Measurements from ENCODE around the gene GALT.
A peak's percentile ranks its signal among the peaks of the same experiment; 100 is the strongest.
"Not testable (repeated sequence)": the region's sequence is repeated elsewhere in the genome, so short reads cannot be mapped to it uniquely, and the experiment has no call there.

Gene GALT

GRCh38 chr9:34627716-34628655, 18.5 kb upstream of the GALT start:
- no peak for DNase-seq

GRCh38 chr9:34628656-34629490, 17.6 kb upstream of the GALT start, which contains the start of gene ARID3C:
Gene ARID3C (minus strand): TSS chr9:34629066. CDS start chr9:34628014, 1,052 bp downstream.
- DNase-seq = peak; percentile 71

GRCh38 chr9:34629491-34629808, 17.0 kb upstream of the GALT start:
- no peak for DNase-seq

GRCh38 chr9:34630402-34631154, 15.9 kb upstream of the GALT start:
- no peak for DNase-seq

GRCh38 chr9:34633166-34633565, 13.3 kb upstream of the GALT start:
- DNase-seq = no peak

GRCh38 chr9:34633851-34634550, 12.5 kb upstream of the GALT start:
- peak; percentile 84 for DNase-seq

GRCh38 chr9:34634551-34635248, 11.8 kb upstream of the GALT start:
- DNase-seq = no peak

- DNase-seq = no peak
These were observed 10.9 kb upstream of the GALT start for GRCh38 chr9:34635556-34635955.

- no peak for DNase-seq
These were observed 9.6 kb upstream of the GALT start for GRCh38 chr9:34636791-34637355.

- DNase-seq = peak; percentile 90
These were observed 8.9 kb upstream of the GALT start, which contains the start of gene SIGMAR1 for GRCh38 chr9:34637356-34638137. Gene SIGMAR1 (minus strand): TSS chr9:34637787. CDS start chr9:34637697, 90 bp downstream.

GRCh38 chr9:34638138-34638445, 8.4 kb upstream of the GALT start:
- DNase-seq = no peak

- DNase-seq = not testable (repeated sequence)
These were observed 7.2 kb upstream of the GALT start for GRCh38 chr9:34639322-34639721.

GRCh38 chr9:34642679-34643078, 3.8 kb upstream of the GALT start:
- no peak for DNase-seq

- DNase-seq = no peak
These were observed 1.6 kb upstream of the GALT start for GRCh38 chr9:34644766-34645314.

- DNase-seq = no peak
These were observed 569 bp downstream of the GALT start for GRCh38 chr9:34647084-34647403.

GRCh38 chr9:34647651-34648050, 1.2 kb downstream of the GALT start:
- no peak for DNase-seq

GRCh38 chr9:34648673-34649072, 2.2 kb downstream of the GALT start:
- DNase-seq = no peak

GRCh38 chr9:34650816-34651215, 4.3 kb downstream of the GALT start:
- DNase-seq = no peak

GRCh38 chr9:34651321-34651720, 4.8 kb downstream of the GALT start:
- DNase-seq = no peak

- peak; percentile 92 for DNase-seq
These were observed 5.6 kb downstream of the GALT start, which contains the start of gene IL11RA for GRCh38 chr9:34651876-34652601. Gene IL11RA (plus strand): TSS chr9:34652185. CDS start chr9:34655218, 3,033 bp downstream.
